ENCODE data around the gene CPT1B.

- TF ChIP-seq, protein P1, sequence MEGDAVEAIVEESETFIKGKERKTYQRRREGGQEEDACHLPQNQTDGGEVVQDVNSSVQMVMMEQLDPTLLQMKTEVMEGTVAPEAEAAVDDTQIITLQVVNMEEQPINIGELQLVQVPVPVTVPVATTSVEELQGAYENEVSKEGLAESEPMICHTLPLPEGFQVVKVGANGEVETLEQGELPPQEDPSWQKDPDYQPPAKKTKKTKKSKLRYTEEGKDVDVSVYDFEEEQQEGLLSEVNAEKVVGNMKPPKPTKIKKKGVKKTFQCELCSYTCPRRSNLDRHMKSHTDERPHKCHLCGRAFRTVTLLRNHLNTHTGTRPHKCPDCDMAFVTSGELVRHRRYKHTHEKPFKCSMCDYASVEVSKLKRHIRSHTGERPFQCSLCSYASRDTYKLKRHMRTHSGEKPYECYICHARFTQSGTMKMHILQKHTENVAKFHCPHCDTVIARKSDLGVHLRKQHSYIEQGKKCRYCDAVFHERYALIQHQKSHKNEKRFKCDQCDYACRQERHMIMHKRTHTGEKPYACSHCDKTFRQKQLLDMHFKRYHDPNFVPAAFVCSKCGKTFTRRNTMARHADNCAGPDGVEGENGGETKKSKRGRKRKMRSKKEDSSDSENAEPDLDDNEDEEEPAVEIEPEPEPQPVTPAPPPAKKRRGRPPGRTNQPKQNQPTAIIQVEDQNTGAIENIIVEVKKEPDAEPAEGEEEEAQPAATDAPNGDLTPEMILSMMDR (IDR thresholded peaks at IDR 0.05 in 4 of 5, conservative IDR thresholded peaks at IDR 0.05 in 1 of 5) = no peak
- no peak for TF ChIP-seq POLR2A (IDR thresholded peaks at IDR 0.05)
Measured at GRCh38 chr22:50601669-50602337, 23.6 kb upstream of the CPT1B start.
